Natural killer cell (primary cell): ENCODE results near the gene GPNMB. TPM values are rescaled to one million over a fixed set of nuclear protein-coding genes. Genes with fewer than 3 reads are reported as not detected.

Experiments used
- ATAC-seq, 3 donors: fragments of 150-1000 bp in 2 of 3; fragments of 200-7000 bp in 1 of 3; cut with Tn5 transposase; 1 replicate in 1 of 3; 2 replicates in 2 of 3; pipeline ENCODE4 v1.10.0; 2021; ENCODE audit warnings: mild to moderate bottlenecking in 2 of 3, moderate library complexity in 2 of 3
- DNase-seq, 2 donors: peaks; one replicate each; pipeline versions ENCODE4 v3.0.0 to v3.0.0-alpha.2; 2013 to 2021; ENCODE audit warnings: mixed read lengths in 1 of 2
- H3K27ac ChIP-seq: one replicate; pipeline ENCODE4 v1.5.1; 2013; ENCODE audit warnings: mild to moderate bottlenecking, low read length
- H3K27me3 ChIP-seq: one replicate; pipeline ENCODE4 v1.6.1; 2013; ENCODE audit warnings: low read length; ENCODE audit not compliant: control insufficient read depth, insufficient read depth
- H3K36me3 ChIP-seq: one replicate; pipeline ENCODE4 v1.6.1; 2013; ENCODE audit warnings: low read length; ENCODE audit not compliant: control insufficient read depth, insufficient read depth
- H3K4me1 ChIP-seq: one replicate; pipeline ENCODE4 v1.6.1; 2013; ENCODE audit warnings: low read length; ENCODE audit not compliant: control insufficient read depth, insufficient read depth
- H3K4me3 ChIP-seq: one replicate; pipeline ENCODE4 v1.5.1; 2013; ENCODE audit warnings: low read length
- H3K9me3 ChIP-seq: one replicate; pipeline ENCODE4 v1.6.1; 2013; ENCODE audit warnings: low read length; ENCODE audit not compliant: control insufficient read depth, insufficient read depth
- H3K27ac Mint-ChIP-seq, 2 donors: one replicate each; pipeline ENCODE4 v1.8.0; 2022; ENCODE audit warnings: mild to moderate bottlenecking in 2 of 2, mixed read lengths in 2 of 2, moderate library complexity in 1 of 2
- H3K27me3 Mint-ChIP-seq, 2 donors: one replicate each; pipeline ENCODE4 v1.8.0; 2022; ENCODE audit warnings: low read depth in 2 of 2, mixed read lengths in 2 of 2
- H3K36me3 Mint-ChIP-seq: one replicate; pipeline ENCODE4 v1.8.0; 2022; ENCODE audit warnings: mixed read lengths
- H3K4me1 Mint-ChIP-seq, 2 donors: one replicate each; pipeline ENCODE4 v1.8.0; 2022; ENCODE audit warnings: mixed read lengths in 2 of 2
- H3K4me3 Mint-ChIP-seq: one replicate; pipeline ENCODE4 v1.8.0; 2022; ENCODE audit warnings: mild to moderate bottlenecking, moderate library complexity, mixed read lengths
- H3K9me3 Mint-ChIP-seq, 2 donors: one replicate each; pipeline ENCODE4 v1.8.0; 2022; ENCODE audit warnings: mixed read lengths in 2 of 2
- WGBS: methylation state at CpG from one replicate; pipeline ENCODE4 v1.1.7; 2013; ENCODE audit warnings: missing lambda C conversion rate; ENCODE audit not compliant: insufficient coverage; 5-methylcytosine and 5-hydroxymethylcytosine counted together
- intact Hi-C: fragments of 100-400 bp; cut with micrococcal nuclease; formaldehyde crosslinking; loops from one replicate; pipeline ENCODE4 v1.14.2; 2022
- total RNA-seq, 4 donors: library from RNA; stranded (reverse); fragments of 120-200 nt in 1 of 4; gene quantifications; one replicate each; pipeline versions ENCODE4 v1.2.3 to v1.2.4, GENCODE V29; 2013 to 2022
- TF ChIP-seq, protein P1 (sequence below): fragments of 200-600 bp; IDR thresholded peaks from one replicate; pipeline ENCODE4 v1.8.0; 2022; ENCODE audit warnings: antibody characterized with exemption

Gene GPNMB
- total RNA-seq, 3 donors from 2014 or later (not counting 1 experiment from before 2014, with no cell fraction given): not detected

DNA sequence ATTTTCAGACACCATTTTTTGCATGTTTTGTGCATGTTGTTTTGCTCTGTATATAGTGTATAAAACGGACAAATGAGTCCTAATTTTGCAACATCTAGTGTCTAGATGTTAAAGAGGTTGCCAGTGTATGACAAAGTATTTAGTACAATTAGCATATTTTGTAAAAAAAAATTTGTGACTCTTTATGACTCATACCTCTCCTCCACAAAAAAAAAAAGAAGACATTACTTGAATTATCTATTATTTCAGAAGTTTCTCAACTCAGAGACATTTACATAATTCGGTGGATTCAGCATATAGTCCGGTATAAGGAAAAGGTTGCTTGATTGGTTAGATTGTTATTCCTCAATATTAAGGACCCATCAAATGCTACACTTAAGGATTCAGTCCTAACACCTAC lies 38.7 kb upstream of the GPNMB start:
- no peak overlapping the region for H3K27ac ChIP-seq
- no peak overlapping the region for H3K27ac Mint-ChIP-seq
- no peaks in the 10 kb centered on the region for H3K9me3 Mint-ChIP-seq
- peaks cover 3% of the 10 kb centered on the region for H3K36me3 ChIP-seq
- no peak for ATAC-seq
- H3K9me3 ChIP-seq: no peaks in the 10 kb centered on the region
- intact Hi-C loops: no loop called here
- no peak overlapping the region for H3K4me3 ChIP-seq
- DNase-seq: no peak
- no peaks in the 10 kb centered on the region for H3K4me1 Mint-ChIP-seq
- H3K36me3 Mint-ChIP-seq: peaks cover 9% of the 10 kb centered on the region
- peaks cover 20 to 46% of the 10 kb centered on the region in 2 donors for H3K27me3 Mint-ChIP-seq
- 100% methylated on average over 1 of the region's 3 CpGs for WGBS
- H3K4me1 ChIP-seq: peaks cover 3% of the 10 kb centered on the region
- TF ChIP-seq, protein P1, sequence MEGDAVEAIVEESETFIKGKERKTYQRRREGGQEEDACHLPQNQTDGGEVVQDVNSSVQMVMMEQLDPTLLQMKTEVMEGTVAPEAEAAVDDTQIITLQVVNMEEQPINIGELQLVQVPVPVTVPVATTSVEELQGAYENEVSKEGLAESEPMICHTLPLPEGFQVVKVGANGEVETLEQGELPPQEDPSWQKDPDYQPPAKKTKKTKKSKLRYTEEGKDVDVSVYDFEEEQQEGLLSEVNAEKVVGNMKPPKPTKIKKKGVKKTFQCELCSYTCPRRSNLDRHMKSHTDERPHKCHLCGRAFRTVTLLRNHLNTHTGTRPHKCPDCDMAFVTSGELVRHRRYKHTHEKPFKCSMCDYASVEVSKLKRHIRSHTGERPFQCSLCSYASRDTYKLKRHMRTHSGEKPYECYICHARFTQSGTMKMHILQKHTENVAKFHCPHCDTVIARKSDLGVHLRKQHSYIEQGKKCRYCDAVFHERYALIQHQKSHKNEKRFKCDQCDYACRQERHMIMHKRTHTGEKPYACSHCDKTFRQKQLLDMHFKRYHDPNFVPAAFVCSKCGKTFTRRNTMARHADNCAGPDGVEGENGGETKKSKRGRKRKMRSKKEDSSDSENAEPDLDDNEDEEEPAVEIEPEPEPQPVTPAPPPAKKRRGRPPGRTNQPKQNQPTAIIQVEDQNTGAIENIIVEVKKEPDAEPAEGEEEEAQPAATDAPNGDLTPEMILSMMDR: no peak
- H3K4me3 Mint-ChIP-seq: no peak overlapping the region
- H3K27me3 ChIP-seq: no peaks in the 10 kb centered on the region

DNA sequence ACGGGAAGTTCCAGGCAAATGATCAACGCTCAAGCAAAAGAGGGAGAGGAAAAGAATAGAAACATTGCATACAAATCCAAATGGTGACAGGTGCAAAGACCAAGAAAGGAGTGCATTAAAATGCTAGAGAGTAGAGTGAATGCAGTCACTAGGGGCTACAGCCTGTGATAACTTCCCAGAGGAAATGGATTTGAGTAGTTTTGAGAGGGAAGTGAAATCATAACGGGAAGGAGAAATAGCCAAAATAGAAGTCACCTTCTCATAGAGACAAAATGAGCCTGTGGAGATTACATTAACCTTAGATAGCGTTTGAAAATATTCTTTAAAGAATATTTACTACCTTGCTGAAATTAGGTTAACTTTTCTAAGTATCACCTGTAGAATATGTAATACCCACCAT lies 38.3 kb upstream of the GPNMB start:
- ATAC-seq: no peak
- Mint-ChIP-seq H3K4me1 (no peaks in the 10 kb centered on the region), H3K36me3 (peaks cover 9% of the 10 kb centered on the region), H3K27ac (no peak overlapping the region), H3K9me3 (no peaks in the 10 kb centered on the region), H3K27me3 (peaks cover 20 to 46% of the 10 kb centered on the region in 2 donors), H3K4me3 (no peak overlapping the region)
- WGBS: 100% methylated on average over 2 of the region's 4 CpGs
- no peak for DNase-seq
- TF ChIP-seq, protein P1: no peak
- Histone ChIP-seq H3K4me3 (no peak overlapping the region), H3K27me3 (no peaks in the 10 kb centered on the region), H3K4me1 (peaks cover 3% of the 10 kb centered on the region), H3K36me3 (peaks cover 2% of the 10 kb centered on the region), H3K27ac (no peak overlapping the region), H3K9me3 (no peaks in the 10 kb centered on the region)
- intact Hi-C loops: no loop called here

DNA sequence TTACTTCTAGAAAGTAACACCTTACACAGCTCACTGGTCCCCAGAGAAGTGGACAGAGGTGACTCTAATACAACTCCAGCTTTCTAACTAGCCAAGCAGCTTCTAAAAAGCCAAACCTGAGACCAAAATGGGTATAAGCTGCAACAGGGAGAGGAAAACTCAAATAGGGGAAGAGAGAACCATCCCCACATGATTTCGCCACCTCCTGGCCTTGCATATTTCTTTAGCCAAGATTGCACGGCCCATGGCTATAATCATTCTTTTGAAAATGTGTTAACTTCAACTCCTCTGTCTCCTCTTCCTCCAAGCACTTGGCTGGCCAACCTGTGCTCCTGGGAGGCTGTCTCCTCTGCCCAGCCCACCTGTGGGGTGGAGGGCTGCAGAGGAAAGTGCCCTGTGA lies 36.1 kb upstream of the GPNMB start:
- Histone ChIP-seq H3K27ac (no peak overlapping the region), H3K9me3 (no peaks in the 10 kb centered on the region), H3K4me1 (peaks cover 3% of the 10 kb centered on the region), H3K36me3 (no peaks in the 10 kb centered on the region), H3K4me3 (no peak overlapping the region), H3K27me3 (no peaks in the 10 kb centered on the region)
- H3K27me3 Mint-ChIP-seq: peaks cover 21 to 51% of the 10 kb centered on the region in 2 donors
- no peaks in the 10 kb centered on the region for H3K36me3 Mint-ChIP-seq
- H3K9me3 Mint-ChIP-seq: no peaks in the 10 kb centered on the region
- TF ChIP-seq, protein P1: no peak
- WGBS: 88% methylated on average over 2 of the region's 2 CpGs
- no peak overlapping the region for H3K4me3 Mint-ChIP-seq
- no peak overlapping the region for H3K27ac Mint-ChIP-seq
- no peaks in the 10 kb centered on the region for H3K4me1 Mint-ChIP-seq
- intact Hi-C loops: no loop called here
- ATAC-seq: no peak
- no peak for DNase-seq

DNA sequence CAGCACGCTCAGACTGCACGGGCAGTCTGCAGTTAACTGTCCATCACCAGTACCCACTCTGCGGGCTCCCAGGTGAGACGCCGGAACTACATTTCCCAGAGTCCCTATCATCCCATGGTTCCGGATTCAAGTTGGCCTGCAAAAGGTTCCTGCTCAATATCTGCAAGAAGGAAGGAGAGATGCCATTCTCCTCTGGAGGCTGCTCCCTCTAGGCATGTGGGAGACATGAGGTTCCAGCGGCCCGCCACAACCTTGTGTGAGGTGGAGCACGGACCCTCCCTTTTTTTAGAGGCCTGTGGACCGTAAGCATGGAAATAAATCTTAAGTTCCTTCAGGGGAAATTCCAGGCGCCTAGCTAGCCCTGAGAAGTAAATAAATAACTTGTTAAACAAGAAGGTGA lies 35.0 kb upstream of the GPNMB start:
- Histone ChIP-seq H3K4me3 (no peak overlapping the region), H3K9me3 (no peaks in the 10 kb centered on the region), H3K27me3 (no peaks in the 10 kb centered on the region), H3K36me3 (no peaks in the 10 kb centered on the region), H3K4me1 (no peaks in the 10 kb centered on the region), H3K27ac (no peak overlapping the region)
- DNase-seq (no peak), ATAC-seq (no peak)
- Mint-ChIP-seq H3K36me3 (no peaks in the 10 kb centered on the region), H3K4me3 (no peak overlapping the region), H3K27ac (no peak overlapping the region), H3K4me1 (no peaks in the 10 kb centered on the region), H3K9me3 (no peaks in the 10 kb centered on the region), H3K27me3 (peaks cover 23 to 52% of the 10 kb centered on the region in 2 donors)
- TF ChIP-seq, protein P1: no peak
- intact Hi-C loops: no loop called here
- 87% methylated on average over 11 of the region's 11 CpGs for WGBS
